AG09319 (cell line): ENCODE data around the gene WWP2.

Experiments
- DNase-seq: peaks from one replicate; pipeline ENCODE4 v3.0.0-alpha.2; 2010; ENCODE audit warnings: low read depth; ENCODE audit errors: extremely low read depth
- TF ChIP-seq, protein P1 (sequence below): IDR thresholded peaks from 2 replicates; pipeline ENCODE4 v1.5.1; 2011; ENCODE audit warnings: low read depth, mild to moderate bottlenecking, inconsistent platforms, low read length, moderate library complexity

WWP2 gene

DNA sequence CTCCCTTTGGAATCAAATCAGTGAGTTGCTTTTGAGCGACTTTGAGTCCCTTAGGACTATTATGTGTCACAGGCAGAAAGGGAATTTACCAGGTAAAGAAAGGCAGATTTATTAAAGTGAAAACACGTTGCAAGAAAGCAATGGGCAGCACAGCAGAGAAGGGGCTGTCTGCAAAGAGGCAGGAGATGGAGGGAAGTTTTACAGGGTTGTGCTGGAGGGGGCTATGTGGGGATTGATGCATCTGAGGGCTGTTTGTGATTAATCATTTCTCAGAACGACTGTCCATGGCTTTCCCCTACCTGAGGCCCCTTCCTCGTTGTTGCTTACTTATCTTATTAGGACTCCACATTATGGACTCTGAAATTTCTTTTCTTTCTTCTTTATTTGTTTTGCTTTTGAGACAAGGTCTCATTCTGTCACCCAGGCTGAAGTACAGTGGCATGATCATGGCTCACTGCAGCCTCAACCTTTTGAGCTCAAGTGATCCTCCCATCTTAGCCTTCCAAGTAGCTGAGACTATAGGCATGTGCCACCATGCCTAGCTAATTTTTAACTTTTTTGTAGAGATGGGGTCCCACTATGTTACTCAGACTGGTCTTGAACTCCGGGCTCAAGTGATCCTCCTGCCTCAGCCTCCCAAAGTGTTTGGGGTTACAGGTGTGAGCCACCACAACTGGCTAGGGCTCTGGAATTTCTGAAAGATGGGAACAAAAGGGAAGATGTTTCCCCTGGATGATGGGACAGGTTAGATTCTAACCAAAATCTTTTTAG lies 5.5 kb downstream of the WWP2 start:
- TF ChIP-seq, protein P1, sequence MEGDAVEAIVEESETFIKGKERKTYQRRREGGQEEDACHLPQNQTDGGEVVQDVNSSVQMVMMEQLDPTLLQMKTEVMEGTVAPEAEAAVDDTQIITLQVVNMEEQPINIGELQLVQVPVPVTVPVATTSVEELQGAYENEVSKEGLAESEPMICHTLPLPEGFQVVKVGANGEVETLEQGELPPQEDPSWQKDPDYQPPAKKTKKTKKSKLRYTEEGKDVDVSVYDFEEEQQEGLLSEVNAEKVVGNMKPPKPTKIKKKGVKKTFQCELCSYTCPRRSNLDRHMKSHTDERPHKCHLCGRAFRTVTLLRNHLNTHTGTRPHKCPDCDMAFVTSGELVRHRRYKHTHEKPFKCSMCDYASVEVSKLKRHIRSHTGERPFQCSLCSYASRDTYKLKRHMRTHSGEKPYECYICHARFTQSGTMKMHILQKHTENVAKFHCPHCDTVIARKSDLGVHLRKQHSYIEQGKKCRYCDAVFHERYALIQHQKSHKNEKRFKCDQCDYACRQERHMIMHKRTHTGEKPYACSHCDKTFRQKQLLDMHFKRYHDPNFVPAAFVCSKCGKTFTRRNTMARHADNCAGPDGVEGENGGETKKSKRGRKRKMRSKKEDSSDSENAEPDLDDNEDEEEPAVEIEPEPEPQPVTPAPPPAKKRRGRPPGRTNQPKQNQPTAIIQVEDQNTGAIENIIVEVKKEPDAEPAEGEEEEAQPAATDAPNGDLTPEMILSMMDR, result no peak
- no peak for DNase-seq

DNA sequence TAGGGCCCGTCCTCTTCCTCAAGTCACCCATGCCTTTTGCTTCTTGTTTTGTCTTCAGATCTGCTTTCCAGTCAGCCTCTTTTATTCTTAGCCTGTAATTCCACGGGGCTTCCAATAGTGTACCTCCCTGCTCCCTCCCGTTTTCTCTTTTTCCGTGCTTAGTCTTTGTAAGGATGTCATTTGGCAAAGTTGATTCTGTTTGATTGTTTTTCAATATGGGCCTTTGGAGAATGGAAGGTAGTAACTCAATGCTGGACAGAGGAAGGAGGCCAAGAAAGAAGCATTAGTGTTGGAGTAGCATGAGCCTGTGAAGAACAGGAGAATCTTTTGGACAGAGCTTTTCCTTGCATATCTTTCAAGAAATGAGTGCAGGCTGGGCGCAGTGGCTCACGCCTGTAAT lies 6.5 kb downstream of the WWP2 start:
- TF ChIP-seq, protein P1, result no peak

DNA sequence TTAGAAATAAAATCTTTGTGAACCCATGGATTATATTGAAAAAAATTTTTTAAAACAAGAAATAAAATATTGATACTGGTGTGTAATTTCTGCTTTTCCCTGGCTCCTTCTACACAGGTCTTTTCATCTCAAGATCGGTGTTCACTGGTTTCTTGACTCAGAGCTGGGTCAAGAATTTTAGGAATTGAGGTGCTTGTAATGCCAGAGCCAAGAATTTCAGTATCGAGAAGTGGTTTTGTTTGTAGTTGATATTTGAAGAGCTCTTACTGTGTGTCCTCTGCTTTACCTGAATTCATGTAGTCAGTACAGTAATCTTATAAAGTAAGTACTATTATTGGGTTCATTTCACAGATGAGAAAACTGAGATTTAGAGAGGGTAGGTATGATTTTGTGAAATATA lies 7.3 kb downstream of the WWP2 start:
- TF ChIP-seq, protein P1, result no peak
- DNase-seq, result no peak

More for the DNA sequence above, 6.5 kb downstream of the WWP2 start:
- no peak for DNase-seq

GRCh38 chr16:69771651-69771967 lies 9.5 kb downstream of the WWP2 start:
- no peak for DNase-seq
- TF ChIP-seq, protein P1, result no peak

GRCh38 chr16:69773260-69773947 lies 11.3 kb downstream of the WWP2 start:
- TF ChIP-seq, protein P1, result no peak
- DNase-seq, result no peak

DNA sequence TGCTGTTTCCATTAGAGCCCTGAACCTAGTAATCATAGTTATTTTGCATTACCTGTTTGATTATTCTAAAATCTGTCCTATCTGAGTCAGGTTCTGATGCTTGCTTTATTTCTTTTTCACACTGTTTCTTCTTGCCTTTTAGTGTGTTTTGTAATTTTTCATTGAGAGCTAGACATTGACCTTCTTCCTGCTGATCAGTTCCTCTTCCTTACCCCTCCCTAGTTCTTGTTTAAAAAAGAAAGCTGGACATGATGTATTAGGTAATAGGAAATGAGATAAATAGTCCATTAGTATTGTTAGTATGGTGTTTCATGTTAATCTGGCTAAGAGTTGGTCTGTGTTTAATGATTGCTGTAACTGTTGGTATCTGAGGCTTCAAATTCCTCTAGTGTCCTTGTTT lies 13.4 kb downstream of the WWP2 start:
- no peak for DNase-seq
- TF ChIP-seq, protein P1, result no peak

DNA sequence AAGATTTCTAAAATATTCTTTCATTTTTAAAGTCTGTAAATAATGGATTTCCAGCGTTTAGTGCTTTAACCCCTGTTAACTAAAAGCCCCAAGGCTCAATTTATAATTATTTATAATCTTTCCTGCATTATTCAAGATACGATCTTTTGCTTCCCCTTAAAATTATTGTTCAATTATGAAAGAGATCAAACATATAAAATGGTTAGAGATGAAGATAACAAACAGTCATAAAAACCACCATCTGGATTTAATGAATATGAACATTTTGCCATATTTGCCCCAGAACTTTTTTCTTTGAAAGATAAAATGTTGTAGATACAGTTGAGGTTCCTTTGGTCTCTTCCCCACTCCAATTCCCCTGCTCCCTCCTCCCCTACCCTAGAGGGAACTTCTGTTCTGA lies 17.6 kb downstream of the WWP2 start:
- DNase-seq, result no peak
- TF ChIP-seq, protein P1, result no peak
